Panc1 (cell line): Measurements from ENCODE around the gene KLHDC10. TPM values are rescaled to one million over a fixed set of nuclear protein-coding genes. Genes with fewer than 3 reads are reported as not detected.
A peak's percentile ranks its signal among the peaks of the same experiment; 100 is the strongest.

Experiments
- ATAC-seq: fragments of 200-7000 bp; cut with Tn5 transposase; 2 replicates; pipeline ENCODE4 v1.9.1; 2020; ENCODE audit warnings: mild to moderate bottlenecking, moderate library complexity
- BruUV-seq: library from RNA; stranded (reverse); fragments of 400-500 nt; replicated peaks from 2 replicates; lab custom pipeline; 2021; lab: Mats Ljungman, UMichigan
- CTCF ChIA-PET: fragments of 300-600 bp; sonication (Branson Sonifier 250); formaldehyde crosslinking; loops from one replicate; lab custom pipeline; 2022; ENCODE audit warnings: antibody characterized with exemption; lab: Charles Lee
- POLR2A ChIA-PET: fragments of 300-600 bp; sonication (Branson Sonifier 250); formaldehyde crosslinking; loops from one replicate; lab custom pipeline; 2022; ENCODE audit warnings: antibody characterized with exemption; lab: Charles Lee
- DNase-seq: peaks from one replicate; pipeline ENCODE4 v3.0.0-alpha.2; 2010; ENCODE audit warnings: low read depth, low spot score
- H3K27ac ChIP-seq: 2 replicates; pipeline ENCODE4 v1.5.1; 2011; ENCODE audit warnings: mild to moderate bottlenecking, low read length, inconsistent platforms
- H3K27me3 ChIP-seq: fragments of 200-500 bp; sonication (Bioruptor generic); 2 replicates; pipeline ENCODE4 v1.6.0; 2014; ENCODE audit warnings: low read length, inconsistent platforms; ENCODE audit not compliant: control insufficient read depth, insufficient read depth
- H3K36me3 ChIP-seq: fragments of 200-500 bp; sonication (Bioruptor generic); 2 replicates; pipeline ENCODE4 v1.5.1; 2014; ENCODE audit warnings: inconsistent platforms, mild to moderate bottlenecking, low read length, moderate library complexity; ENCODE audit not compliant: control insufficient read depth, insufficient read depth
- H3K4me1 ChIP-seq: 2 replicates; pipeline ENCODE4 v1.5.1; 2011; ENCODE audit warnings: inconsistent platforms, mild to moderate bottlenecking, low read length, moderate library complexity; ENCODE audit not compliant: control insufficient read depth, insufficient read depth
- H3K4me3 ChIP-seq, 2 experiments: 2 replicates each; pipeline ENCODE4 v1.5.1; 2011 to 2012; ENCODE audit warnings: low read depth in 2 of 2, low read length in 2 of 2, mild to moderate bottlenecking in 2 of 2, inconsistent platforms in 1 of 2, moderate library complexity in 1 of 2
- H3K9me3 ChIP-seq: fragments of 200-500 bp; sonication (Bioruptor generic); 2 replicates; pipeline ENCODE4 v1.5.1; 2014; ENCODE audit warnings: low read depth, mild to moderate bottlenecking, inconsistent platforms, low read length, moderate library complexity; ENCODE audit not compliant: control insufficient read depth, insufficient read depth
- CTCF ChIP-seq: fragments of 450-650 bp; IDR thresholded peaks from 2 replicates; pipeline ENCODE4 v1.5.1; 2017; ENCODE audit warnings: mild to moderate bottlenecking
- POLR2AphosphoS5 ChIP-seq: IDR thresholded peaks from 2 replicates; pipeline ENCODE4 v1.6.1; 2012; ENCODE audit warnings: mild to moderate bottlenecking, low read depth, low read length, moderate library complexity
- REST ChIP-seq, 2 experiments: IDR thresholded peaks; 2 replicates each; pipeline ENCODE4 v1.6.1; 2011 to 2012; ENCODE audit warnings: low read depth in 2 of 2, control low read depth in 1 of 2, low read length in 1 of 2, mild to moderate bottlenecking in 1 of 2, moderate library complexity in 1 of 2; ENCODE audit not compliant: insufficient read depth in 1 of 2
- SIN3A ChIP-seq: IDR thresholded peaks from 2 replicates; pipeline ENCODE4 v1.6.1; 2012; ENCODE audit warnings: low read depth, mild to moderate bottlenecking, low read length, moderate library complexity, borderline replicate concordance; ENCODE audit not compliant: insufficient read depth
- TCF7L2 ChIP-seq: IDR thresholded peaks from 2 replicates; pipeline ENCODE4 v1.6.1; 2011; ENCODE audit warnings: mild to moderate bottlenecking, low read depth, low read length, inconsistent platforms
- in situ Hi-C: cut with HindIII; loops from 2 replicates; pipeline ENCODE4 v1.10.0; 2016; ENCODE audit warnings: low sequenced_read_pairs, low pct_unique_long_range_greater_than_20kb
- intact Hi-C: fragments of 100-400 bp; cut with micrococcal nuclease; formaldehyde crosslinking; loops from one replicate; pipeline ENCODE4 v1.10.0; 2022; ENCODE audit not compliant: unreplicated experiment
- total RNA-seq: library from RNA; stranded (reverse); gene quantifications from one replicate; pipeline ENCODE4 v1.2.1, GENCODE V29; 2021; ENCODE audit not compliant: unreplicated experiment

The KLHDC10 gene
- total RNA-seq, 1 experiment from 2014 or later, result 26.7 TPM

- ChIA-PET CTCF (interaction anchor here (0.6 to 1.7 kb wide), 4 partner anchors 202 to 761 kb away, joined by 3 to 8 read pairs (median 6); no protein-coding TSS in a partner anchor), POLR2A (interaction anchor here (0.5 kb wide), 1 partner anchor 716 kb away, joined by 7 read pairs; no protein-coding TSS in a partner anchor)
- H3K36me3 ChIP-seq, result peaks cover 3% of the 10 kb centered on the region; the same call in 1 of the 2 replicates
- H3K4me1 ChIP-seq, result peaks cover 28% of the 10 kb centered on the region
- H3K27ac ChIP-seq, result peak overlapping the region; percentile 87
- no peaks in the 10 kb centered on the region for H3K9me3 ChIP-seq
- peak; percentile 48 for ATAC-seq
- TF ChIP-seq SIN3A (no peak), CTCF (no peak), POLR2AphosphoS5 (no peak), TCF7L2 (no peak), REST (IDR thresholded peaks at IDR 0.05; ENCODE audit: insufficient read depth in 1 of 2, low read depth in 2 of 2, low read length in 1 of 2) (no peak)
- in situ Hi-C loops (no loop called here), intact Hi-C loops (loop anchor here (5.0 to 10.0 kb wide), 4 partner anchors 314 to 761 kb away; partner anchors contain the start of genes CPA1 and MEST)
- no peak for DNase-seq
- no TSS peak for BruUV-seq
- H3K27me3 ChIP-seq, result no peaks in the 10 kb centered on the region
- H3K4me3 ChIP-seq, result peak overlapping the region; percentile 82 to 91
Measured at GRCh38 chr7:130070861-130071622, 708 bp downstream of the KLHDC10 start.

GRCh38 chr7:130071701-130072622 is 1.6 kb downstream of the KLHDC10 start:
- BruUV-seq, result TSS peak; percentile 67
- intact Hi-C loops (loop anchor here (5.0 to 10.0 kb wide), 4 partner anchors 313 to 760 kb away; partner anchors contain the start of genes CPA1 and MEST), in situ Hi-C loops (no loop called here)
- ChIA-PET POLR2A (interaction anchor here (0.5 to 0.6 kb wide), 3 partner anchors 31 to 715 kb away, joined by 3 to 7 read pairs (median 5); no protein-coding TSS in a partner anchor), CTCF (interaction anchor here (0.6 to 1.7 kb wide), 5 partner anchors 12 to 761 kb away, joined by 3 to 11 read pairs (median 4); no protein-coding TSS in a partner anchor)
- TF ChIP-seq REST (IDR thresholded peaks at IDR 0.05; ENCODE audit: insufficient read depth in 1 of 2, low read depth in 2 of 2, low read length in 1 of 2) (no peak), POLR2AphosphoS5 (no peak), CTCF (peak; percentile 92), TCF7L2 (peak; percentile 33; the same call in 1 of the 2 replicates), SIN3A (no peak)
- Histone ChIP-seq H3K27me3 (no peaks in the 10 kb centered on the region), H3K4me3 (peak overlapping the region; percentile 29 to 91; a peak in 3 of 4 replicates), H3K27ac (peak overlapping the region; percentile 4; the same call in 1 of the 2 replicates), H3K9me3 (no peaks in the 10 kb centered on the region), H3K36me3 (peaks cover 3% of the 10 kb centered on the region; the same call in 1 of the 2 replicates), H3K4me1 (peaks cover 28% of the 10 kb centered on the region)
- DNase-seq (peak; percentile 75), ATAC-seq (peak; percentile 50; the same call in 1 of the 2 replicates)
